ENCODE measurements around the gene EPB41.

DNA sequence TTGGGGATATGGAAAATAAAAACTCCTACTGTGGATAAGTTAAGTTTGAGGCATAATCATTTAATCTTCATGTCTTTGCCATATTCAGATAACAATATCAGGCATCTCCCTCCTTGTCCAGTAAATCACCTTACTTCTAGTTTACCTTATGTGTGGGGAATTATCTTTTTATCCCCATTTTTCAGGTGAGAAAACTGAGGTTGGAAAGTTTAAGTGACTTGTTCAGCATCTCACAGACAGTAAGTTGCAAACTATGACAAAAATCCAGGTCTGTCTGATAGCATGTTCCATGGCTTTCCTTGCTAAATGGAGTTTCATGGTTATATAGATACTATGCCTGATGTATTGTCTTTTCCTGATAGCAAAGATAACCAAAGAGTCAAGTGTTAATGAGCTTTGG, 129.6 kb downstream of the EPB41 start:
- TF ChIP-seq RAD21 (CRISPR knock-in tag; conservative IDR thresholded peaks at IDR 0.05 in 1 of 2, IDR thresholded peaks at IDR 0.05 in 1 of 2): no peak
- no peak for TF ChIP-seq GABPA (tag; conservative IDR thresholded peaks at IDR 0.05; ENCODE audit: low read depth)
- TF ChIP-seq DDX20 (tag; IDR thresholded peaks at IDR 0.05; ENCODE audit: low read depth): no peak
- no peak for TF ChIP-seq SRSF1 (IDR thresholded peaks at IDR 0.05; ENCODE audit: low read depth, low read length)
- TF ChIP-seq DPF2 (IDR thresholded peaks at IDR 0.05): no peak
- TF ChIP-seq POLR2A (conservative IDR thresholded peaks at IDR 0.05): no peak
- TF ChIP-seq ZNF23 (CRISPR knock-in tag; IDR thresholded peaks at IDR 0.05): no peak
- no peak for TF ChIP-seq RCOR1 (IDR thresholded peaks at IDR 0.05; ENCODE audit: borderline replicate concordance in 1 of 2, low read depth in 2 of 2, low read length in 2 of 2)
- TF ChIP-seq PHF20 (IDR thresholded peaks at IDR 0.05; ENCODE audit: partially characterized antibody): no peak
- no peak for TF ChIP-seq ZNF121 (CRISPR knock-in tag; conservative IDR thresholded peaks at IDR 0.05)
- no peak for TF ChIP-seq MAFF (IDR thresholded peaks at IDR 0.05; ENCODE audit: low read length)
- no peak for TF ChIP-seq ATF1 (CRISPR knock-in tag; IDR thresholded peaks at IDR 0.05)
- no peak for TF ChIP-seq ATF1 (tag; IDR thresholded peaks at IDR 0.05)
- TF ChIP-seq, protein P1, sequence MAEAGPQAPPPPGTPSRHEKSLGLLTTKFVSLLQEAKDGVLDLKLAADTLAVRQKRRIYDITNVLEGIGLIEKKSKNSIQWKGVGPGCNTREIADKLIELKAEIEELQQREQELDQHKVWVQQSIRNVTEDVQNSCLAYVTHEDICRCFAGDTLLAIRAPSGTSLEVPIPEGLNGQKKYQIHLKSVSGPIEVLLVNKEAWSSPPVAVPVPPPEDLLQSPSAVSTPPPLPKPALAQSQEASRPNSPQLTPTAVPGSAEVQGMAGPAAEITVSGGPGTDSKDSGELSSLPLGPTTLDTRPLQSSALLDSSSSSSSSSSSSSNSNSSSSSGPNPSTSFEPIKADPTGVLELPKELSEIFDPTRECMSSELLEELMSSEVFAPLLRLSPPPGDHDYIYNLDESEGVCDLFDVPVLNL (CRISPR knock-in tag; IDR thresholded peaks at IDR 0.05; ENCODE audit: low read depth): no peak
- no peak for TF ChIP-seq SMARCC2 (IDR thresholded peaks at IDR 0.05; ENCODE audit: low read depth)
